ENCODE data around the gene ATOX1.

Gene ATOX1

DNA sequence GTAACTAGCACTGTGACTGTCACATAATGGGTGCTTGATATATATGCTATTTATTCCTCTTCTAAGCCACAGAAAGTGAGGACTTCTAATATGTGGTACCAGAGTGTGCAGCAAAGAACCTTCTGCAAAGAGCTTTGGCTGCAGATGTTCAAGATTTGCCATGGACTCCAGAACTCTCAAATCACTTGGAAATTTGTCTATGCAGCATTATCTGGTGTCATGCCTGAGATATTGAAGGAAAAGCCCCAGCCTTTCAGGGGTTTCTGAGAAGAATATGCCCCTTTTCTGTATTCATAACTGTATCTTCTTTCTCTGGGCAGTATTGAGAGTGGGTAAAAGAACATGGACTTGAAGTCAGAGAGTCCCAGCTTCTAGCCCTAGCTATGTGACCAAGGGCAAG lies 8.5 kb upstream of the ATOX1 start:
- H3F3A ChIP-seq (ENCODE audit: control insufficient read depth, insufficient read depth): 0 out of 2 replicates have a peak, but pooled peaks cover 3% of the 10 kb centered on the region
- no peaks in the 10 kb centered on the region for H3K36me3 ChIP-seq (ENCODE audit: control insufficient read depth, low read length)
- no peaks in the 10 kb centered on the region for H4K20me1 ChIP-seq (ENCODE audit: control insufficient read depth, insufficient read depth, low read depth, low read length)
- TF ChIP-seq, protein P1, sequence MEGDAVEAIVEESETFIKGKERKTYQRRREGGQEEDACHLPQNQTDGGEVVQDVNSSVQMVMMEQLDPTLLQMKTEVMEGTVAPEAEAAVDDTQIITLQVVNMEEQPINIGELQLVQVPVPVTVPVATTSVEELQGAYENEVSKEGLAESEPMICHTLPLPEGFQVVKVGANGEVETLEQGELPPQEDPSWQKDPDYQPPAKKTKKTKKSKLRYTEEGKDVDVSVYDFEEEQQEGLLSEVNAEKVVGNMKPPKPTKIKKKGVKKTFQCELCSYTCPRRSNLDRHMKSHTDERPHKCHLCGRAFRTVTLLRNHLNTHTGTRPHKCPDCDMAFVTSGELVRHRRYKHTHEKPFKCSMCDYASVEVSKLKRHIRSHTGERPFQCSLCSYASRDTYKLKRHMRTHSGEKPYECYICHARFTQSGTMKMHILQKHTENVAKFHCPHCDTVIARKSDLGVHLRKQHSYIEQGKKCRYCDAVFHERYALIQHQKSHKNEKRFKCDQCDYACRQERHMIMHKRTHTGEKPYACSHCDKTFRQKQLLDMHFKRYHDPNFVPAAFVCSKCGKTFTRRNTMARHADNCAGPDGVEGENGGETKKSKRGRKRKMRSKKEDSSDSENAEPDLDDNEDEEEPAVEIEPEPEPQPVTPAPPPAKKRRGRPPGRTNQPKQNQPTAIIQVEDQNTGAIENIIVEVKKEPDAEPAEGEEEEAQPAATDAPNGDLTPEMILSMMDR (IDR thresholded peaks at IDR 0.05; ENCODE audit: low read depth, low read length, poor library complexity, severe bottlenecking): no peak
- TF ChIP-seq EZH2phosphoT487 (IDR thresholded peaks at IDR 0.05; ENCODE audit: borderline replicate concordance, low read length): no peak
- no peak overlapping the region for H3K27ac ChIP-seq (ENCODE audit: low read depth, low read length)
- H3K27me3 ChIP-seq (ENCODE audit: control insufficient read depth, low read length): no peaks in the 10 kb centered on the region
- no peaks in the 10 kb centered on the region for H3K9me3 ChIP-seq (ENCODE audit: control insufficient read depth, insufficient read depth, low read length)
- H3K4me3 ChIP-seq (ENCODE audit: low read length): no peak overlapping the region
- H3K79me2 ChIP-seq (ENCODE audit: control insufficient read depth, low read length): peaks cover 17% of the 10 kb centered on the region
- peaks cover 15% of the 10 kb centered on the region for H3K4me1 ChIP-seq (ENCODE audit: control insufficient read depth, low read length)
- no peak overlapping the region for H3K4me2 ChIP-seq (ENCODE audit: low read length)
- H3K9me2 ChIP-seq (replicated peaks; ENCODE audit: control insufficient read depth, low read length): no peaks in the 10 kb centered on the region

DNA sequence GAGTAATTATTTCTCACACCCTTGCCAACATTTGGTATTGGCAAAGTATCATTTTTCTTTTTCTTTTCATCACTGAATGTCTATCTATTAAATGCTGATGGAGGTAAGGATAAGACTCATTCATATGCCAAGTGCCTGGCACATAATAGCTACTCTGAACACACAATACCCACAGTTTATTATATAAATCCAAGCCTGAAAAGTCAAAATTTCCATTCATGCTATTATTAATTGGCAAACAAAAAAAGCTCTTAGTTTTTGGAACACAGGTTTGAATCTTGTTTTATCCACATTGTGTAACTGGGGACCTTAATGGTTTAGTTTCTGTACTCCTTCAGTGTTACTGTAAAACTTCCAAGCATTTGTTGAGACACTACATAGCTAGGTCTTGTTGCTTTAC lies 6.4 kb upstream of the ATOX1 start:
- Histone ChIP-seq H3K4me3 (ENCODE audit: low read length) (no peak overlapping the region), H3F3A (ENCODE audit: control insufficient read depth, insufficient read depth) (0 out of 2 replicates have a peak, but pooled peaks cover 3% of the 10 kb centered on the region), H3K27ac (ENCODE audit: low read depth, low read length) (no peak overlapping the region), H4K20me1 (ENCODE audit: control insufficient read depth, insufficient read depth, low read depth, low read length) (no peaks in the 10 kb centered on the region), H3K9me3 (ENCODE audit: control insufficient read depth, insufficient read depth, low read length) (no peaks in the 10 kb centered on the region), H3K4me2 (ENCODE audit: low read length) (no peak overlapping the region), H3K9me2 (replicated peaks; ENCODE audit: control insufficient read depth, low read length) (no peaks in the 10 kb centered on the region), H3K79me2 (ENCODE audit: control insufficient read depth, low read length) (peaks cover 6% of the 10 kb centered on the region), H3K4me1 (ENCODE audit: control insufficient read depth, low read length) (peaks cover 4% of the 10 kb centered on the region), H3K36me3 (ENCODE audit: control insufficient read depth, low read length) (no peaks in the 10 kb centered on the region), H3K27me3 (ENCODE audit: control insufficient read depth, low read length) (no peaks in the 10 kb centered on the region)
- TF ChIP-seq, protein P1 (IDR thresholded peaks at IDR 0.05; ENCODE audit: low read depth, low read length, poor library complexity, severe bottlenecking): no peak
- no peak for TF ChIP-seq EZH2phosphoT487 (IDR thresholded peaks at IDR 0.05; ENCODE audit: borderline replicate concordance, low read length)

- Histone ChIP-seq H3K36me3 (ENCODE audit: control insufficient read depth, low read length) (peaks cover 9% of the 10 kb centered on the region), H3K27ac (ENCODE audit: low read depth, low read length) (no peak overlapping the region), H3K9me3 (ENCODE audit: control insufficient read depth, insufficient read depth, low read length) (no peaks in the 10 kb centered on the region), H3K27me3 (ENCODE audit: control insufficient read depth, low read length) (no peaks in the 10 kb centered on the region), H3K9me2 (replicated peaks; ENCODE audit: control insufficient read depth, low read length) (no peaks in the 10 kb centered on the region), H3K79me2 (ENCODE audit: control insufficient read depth, low read length) (peaks cover 37% of the 10 kb centered on the region), H4K20me1 (ENCODE audit: control insufficient read depth, insufficient read depth, low read depth, low read length) (no peaks in the 10 kb centered on the region), H3F3A (ENCODE audit: control insufficient read depth, insufficient read depth) (no peaks in the 10 kb centered on the region), H3K4me1 (ENCODE audit: control insufficient read depth, low read length) (peaks cover 23% of the 10 kb centered on the region), H3K4me2 (ENCODE audit: low read length) (peak overlapping the region; percentile 92), H3K4me3 (ENCODE audit: low read length) (peak overlapping the region; percentile 98)
- TF ChIP-seq, protein P1 (IDR thresholded peaks at IDR 0.05; ENCODE audit: low read depth, low read length, poor library complexity, severe bottlenecking): no peak
- TF ChIP-seq EZH2phosphoT487 (IDR thresholded peaks at IDR 0.05; ENCODE audit: borderline replicate concordance, low read length): no peak
Measured at GRCh38 chr5:151758141-151758429, 346 bp downstream of the ATOX1 start.

Data from DOHH2 (cell line).